Ureter (tissue), 1 donor: Measurements from ENCODE around the gene USP34. TPM values are rescaled to one million over a fixed set of nuclear protein-coding genes. Genes with fewer than 3 reads are reported as not detected.

Source experiments
- DNase-seq: peaks from one replicate; pipeline ENCODE4 v3.0.0-alpha.2; 2020; ENCODE audit warnings: low spot score
- total RNA-seq: library from RNA; stranded (reverse); gene quantifications from one replicate; pipeline ENCODE4 v1.2.4, GENCODE V29; 2023
- donor health status: DM: yes; HTN: yes; CAD: no.

The USP34 gene
- total RNA-seq, 1 donor from 2014 or later: 152 TPM

DNA sequence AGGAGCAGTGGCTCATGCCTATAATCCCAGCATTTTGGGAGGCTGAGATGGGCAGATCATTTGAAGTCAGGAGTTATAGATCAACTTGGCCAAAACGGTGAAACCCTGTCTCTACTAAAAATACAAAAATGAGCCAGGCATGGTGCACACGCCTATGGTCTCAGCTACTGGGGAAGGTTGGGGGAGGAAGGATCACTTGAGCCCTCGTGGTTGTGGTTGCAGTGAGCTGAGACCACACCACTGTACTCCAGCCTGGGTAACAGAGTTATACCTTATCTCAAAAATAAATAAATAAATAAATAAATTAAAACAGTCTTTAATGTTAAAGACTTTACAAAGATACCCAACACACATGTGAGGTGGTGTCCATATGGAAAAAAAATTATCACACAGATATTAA is 174.9 kb downstream of the USP34 start:
- DNase-seq: no peak

GRCh38 chr2:61291851-61292575 is 178.9 kb downstream of the USP34 start:
- no peak for DNase-seq

GRCh38 chr2:61288070-61288841 is 182.6 kb downstream of the USP34 start:
- no peak for DNase-seq

DNA sequence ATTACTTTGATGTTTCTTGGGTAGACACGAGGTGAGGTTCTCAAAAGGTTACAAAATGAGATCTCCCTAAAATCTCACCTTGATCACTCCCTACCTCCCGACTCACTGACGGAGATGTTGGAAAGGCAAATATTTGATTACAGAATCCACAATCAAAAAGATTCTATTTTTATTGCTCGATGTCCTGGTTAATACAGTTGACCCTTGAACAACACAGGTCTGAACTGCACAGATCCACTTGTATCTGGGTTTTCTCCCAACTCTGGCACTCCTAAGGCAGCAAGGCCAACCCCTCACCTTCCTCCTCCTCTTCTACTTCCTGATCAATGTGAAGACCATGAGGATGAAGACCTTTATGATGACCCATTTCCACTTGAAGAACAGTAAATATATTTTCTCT is 183.6 kb downstream of the USP34 start:
- no peak for DNase-seq

GRCh38 chr2:61283443-61284160 is 187.3 kb downstream of the USP34 start:
- DNase-seq: no peak

GRCh38 chr2:61282104-61282590 is 188.7 kb downstream of the USP34 start:
- DNase-seq: no peak

DNA sequence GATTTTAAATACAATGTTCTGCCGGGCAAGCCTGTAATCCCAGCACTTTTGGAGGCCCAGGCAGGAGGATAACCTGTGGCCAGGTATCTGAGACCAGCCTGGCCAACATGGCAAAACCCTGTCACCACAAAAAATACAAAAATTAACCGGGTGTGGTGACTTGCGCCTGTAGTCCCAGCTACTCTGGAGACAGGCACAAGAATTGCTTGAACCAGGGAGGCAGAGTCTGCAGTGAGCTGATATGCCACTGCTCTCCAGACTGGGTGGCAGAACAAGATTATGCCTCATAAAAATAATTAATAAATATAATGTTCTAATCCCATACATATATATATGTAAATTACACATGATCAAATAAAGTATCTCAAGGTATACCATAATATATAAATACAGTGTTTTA is 189.6 kb downstream of the USP34 start:
- DNase-seq: no peak

DNA sequence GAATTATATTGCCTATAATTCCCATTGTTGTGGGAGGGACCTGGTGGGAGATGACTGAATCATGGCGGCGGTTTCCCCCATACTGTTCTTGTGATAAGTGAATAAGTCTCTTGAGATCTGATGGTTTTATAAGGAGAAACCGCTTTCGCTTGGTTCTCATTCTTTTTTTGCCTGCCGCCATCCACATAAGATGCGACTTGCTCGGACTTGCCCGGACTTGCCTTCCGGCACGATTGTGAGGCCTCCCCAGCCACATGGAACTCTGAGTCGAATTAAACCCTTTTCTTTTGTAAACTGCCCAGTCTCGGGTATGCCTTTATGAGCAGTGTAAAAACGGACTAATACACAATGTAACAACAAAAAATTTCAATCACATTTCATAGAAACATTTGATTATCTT is 193.1 kb downstream of the USP34 start:
- no peak for DNase-seq

GRCh38 chr2:61275575-61276184 is 195.2 kb downstream of the USP34 start:
- DNase-seq: no peak

DNA sequence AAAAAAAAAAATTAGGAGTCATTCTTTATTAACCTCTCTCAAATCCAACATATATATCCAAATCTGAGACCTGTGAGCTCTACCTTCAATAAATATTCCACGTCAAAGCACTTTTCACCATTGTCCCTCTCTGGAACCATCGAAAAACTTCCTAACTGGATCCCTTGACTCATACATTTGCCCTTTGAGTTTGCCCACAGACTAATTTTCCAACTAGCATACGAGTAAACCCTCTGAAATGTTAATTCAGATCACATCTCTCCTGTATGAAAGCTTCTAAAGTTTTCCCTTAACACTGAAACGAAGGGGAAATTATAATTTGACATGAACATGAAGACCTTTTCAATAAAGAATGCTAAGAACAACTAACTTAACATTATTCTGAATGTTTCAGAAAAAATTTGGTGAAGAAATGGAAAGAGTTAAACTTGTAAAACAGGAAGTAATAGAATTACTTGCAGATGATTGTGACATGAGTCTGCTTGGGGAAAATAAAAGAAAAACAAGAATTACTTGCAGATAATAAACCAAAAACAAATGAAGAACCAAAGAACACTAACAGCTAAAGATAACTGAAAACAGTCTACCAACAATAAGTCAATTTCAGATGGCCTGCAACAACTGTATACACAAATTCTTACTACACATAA is 198.3 kb downstream of the USP34 start:
- no peak for DNase-seq

DNA sequence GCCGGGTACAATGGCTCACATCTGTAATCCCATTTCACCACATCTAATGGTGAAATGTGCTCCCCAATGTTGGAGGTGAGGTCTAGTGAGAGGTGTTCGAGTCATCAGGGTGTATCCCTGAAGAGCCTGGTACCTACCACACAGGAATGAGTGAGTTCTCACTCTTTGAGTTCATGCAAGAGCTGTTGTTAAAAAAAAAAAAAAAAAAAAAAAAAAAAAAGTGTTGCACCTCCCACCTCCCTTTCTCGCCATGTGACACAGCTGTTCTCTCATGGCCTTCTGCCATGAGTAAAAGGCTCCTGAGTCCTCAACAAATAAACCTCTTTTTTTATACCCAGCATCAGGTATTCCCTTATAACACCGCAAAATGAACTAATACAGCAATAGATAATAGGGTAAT is 202.6 kb downstream of the USP34 start:
- no peak for DNase-seq

GRCh38 chr2:61266632-61267505 is 204.0 kb downstream of the USP34 start:
- no peak for DNase-seq

GRCh38 chr2:61263830-61264229 is 207.1 kb downstream of the USP34 start:
- DNase-seq: no peak

DNA sequence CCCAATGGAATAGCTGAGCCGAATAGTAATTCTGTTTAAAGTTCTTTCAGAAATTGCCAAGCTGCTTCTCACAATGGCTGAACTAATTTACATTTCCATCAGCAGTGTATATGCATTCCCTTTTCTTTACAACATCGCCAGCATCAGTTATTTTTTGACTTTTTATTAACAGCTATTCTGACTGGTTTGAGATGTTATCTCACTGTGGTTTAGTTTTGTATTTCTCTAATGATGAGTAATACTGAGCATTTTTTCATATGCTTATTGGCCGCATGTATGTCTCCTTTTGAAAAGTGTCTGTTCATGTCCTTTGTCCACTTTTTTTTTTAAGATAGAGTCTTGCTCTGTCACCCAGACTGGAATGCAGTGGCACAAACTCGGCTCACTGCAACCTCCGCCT is 208.2 kb downstream of the USP34 start:
- DNase-seq: no peak

- no peak for DNase-seq
These were observed 213.4 kb downstream of the USP34 start for GRCh38 chr2:61257446-61257845.

DNA sequence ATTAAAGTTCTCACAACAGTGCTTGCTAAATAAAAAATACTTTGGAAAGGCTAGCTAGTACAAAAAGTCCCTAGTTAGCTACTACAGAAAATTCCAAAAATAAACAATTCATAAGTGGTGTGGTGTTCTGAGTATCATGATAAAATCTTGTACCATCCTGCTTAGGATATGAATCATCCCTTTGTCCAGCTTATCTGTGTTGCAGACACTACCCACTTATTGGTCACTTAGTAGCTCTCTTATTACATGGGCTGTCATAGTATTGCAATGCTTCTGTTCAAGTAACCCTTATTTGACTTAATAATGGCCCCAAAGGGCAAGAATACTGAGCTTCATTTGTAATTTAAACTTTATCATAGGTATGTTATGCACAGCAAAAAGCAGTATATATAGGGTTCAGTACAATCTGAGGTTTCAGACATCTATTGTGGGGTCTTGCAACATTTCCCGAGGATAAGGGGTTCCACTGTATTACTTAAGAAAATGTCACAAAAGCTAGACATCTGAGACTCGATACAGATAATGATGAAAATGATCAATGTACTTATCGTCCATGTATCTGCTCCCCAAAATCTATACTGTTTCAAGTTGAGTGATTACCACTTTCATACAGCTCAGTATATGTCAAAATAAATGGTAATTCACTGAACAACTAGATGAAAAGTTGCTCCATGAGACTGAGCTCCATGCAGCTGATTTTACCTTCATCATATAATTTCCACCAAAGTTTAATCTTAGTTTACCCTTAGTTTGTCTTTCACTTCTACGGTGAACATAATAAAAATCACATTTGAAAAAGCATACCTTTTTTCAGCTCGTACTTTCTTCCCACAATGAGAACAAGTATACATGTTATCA is 215.1 kb downstream of the USP34 start:
- no peak for DNase-seq

DNA sequence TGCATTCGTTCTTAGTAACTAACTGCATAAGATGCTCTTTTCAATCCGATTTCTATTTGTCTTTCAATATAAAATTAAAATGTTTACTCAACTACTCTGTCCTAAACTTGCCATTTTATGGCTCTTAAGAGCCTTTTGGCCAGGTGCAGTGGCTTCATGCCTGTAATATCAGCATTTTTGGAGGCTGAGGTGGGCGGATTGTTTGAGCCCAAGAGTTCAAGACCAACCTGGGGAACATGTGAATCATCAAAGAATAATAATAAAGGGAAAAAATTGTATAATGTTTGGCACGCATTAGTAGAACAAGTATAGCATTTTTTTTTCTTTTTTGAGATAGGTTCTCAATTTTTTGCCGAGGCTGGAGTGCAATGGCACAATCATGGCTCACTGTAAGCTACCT is 216.4 kb downstream of the USP34 start:
- no peak for DNase-seq

GRCh38 chr2:61253136-61253535 is 217.8 kb downstream of the USP34 start:
- DNase-seq: no peak

DNA sequence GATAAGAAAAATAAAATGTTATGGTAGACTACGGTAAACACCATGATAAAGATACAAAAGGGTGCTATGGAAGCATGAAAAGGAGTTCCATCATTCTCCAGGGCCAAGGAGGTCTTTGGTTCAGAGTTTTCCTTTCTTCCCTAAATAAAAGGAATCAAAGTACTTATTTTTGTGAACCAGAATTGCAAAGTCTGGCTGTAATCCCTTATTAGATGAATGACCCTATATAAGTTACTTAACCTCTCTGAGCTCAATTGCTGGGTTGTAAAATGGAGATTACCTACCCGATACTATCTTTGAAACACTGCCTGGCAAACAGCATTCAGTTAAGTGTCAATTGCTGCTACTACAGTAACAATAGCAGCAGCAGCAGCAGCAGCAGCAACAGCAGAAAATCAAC is 218.9 kb downstream of the USP34 start:
- DNase-seq: no peak
